Measurements from ENCODE around the gene C1QTNF9. TPM values are rescaled to one million over a fixed set of nuclear protein-coding genes. Genes with fewer than 3 reads are reported as not detected.
"Not testable (repeated sequence)": the region's sequence is repeated elsewhere in the genome, so short reads cannot be mapped to it uniquely, and the experiment has no call there.

The C1QTNF9 gene
- total and polyA plus RNA-seq, 2 donors (not counting 1 experiment from before 2014, with no cell fraction given) = not detected

GRCh38 chr13:24318878-24319277 is 9.5 kb downstream of the C1QTNF9 start:
- H3K36me3 ChIP-seq (replicated peaks in 1 of 2; ENCODE audit: control extremely low read depth in 1 of 2, control insufficient read depth in 1 of 2, extremely low read depth in 1 of 2, insufficient read depth in 2 of 2, low read length in 1 of 2); H3K27me3 Mint-ChIP-seq; H3K4me3 ChIP-seq (ENCODE audit: control extremely low read depth in 1 of 5, extremely low read depth in 1 of 5, insufficient read depth in 1 of 5, low read depth in 2 of 5, low read length in 4 of 5); DNase-seq; H3K4me1 ChIP-seq (ENCODE audit: control insufficient read depth in 2 of 2, insufficient read depth in 2 of 2, low read length in 2 of 2); H3K4me2 ChIP-seq (replicated peaks; ENCODE audit: low read depth, low read length, poor library complexity, severe bottlenecking); intact Hi-C loops (cut with micrococcal nuclease); H3K79me2 ChIP-seq (ENCODE audit: control insufficient read depth, insufficient read depth, low read length); POLR2A ChIA-PET; H3K9me3 Mint-ChIP-seq (ENCODE audit: insufficient read depth); H3K4me1 Mint-ChIP-seq; H3K9ac ChIP-seq (ENCODE audit: low read length); H3K27ac Mint-ChIP-seq; H3K9me3 ChIP-seq (ENCODE audit: control extremely low read depth in 1 of 3, control insufficient read depth in 2 of 3, insufficient read depth in 1 of 3, low read length in 2 of 3); H3K27me3 ChIP-seq (replicated peaks in 1 of 4; ENCODE audit: control extremely low read depth in 1 of 4, control insufficient read depth in 3 of 4, insufficient read depth in 4 of 4, low read length in 3 of 4); CTCF ChIA-PET; H3K4me3 Mint-ChIP-seq; H3K27ac ChIP-seq (ENCODE audit: low read length in 2 of 2); H4K20me1 ChIP-seq (ENCODE audit: control insufficient read depth, insufficient read depth, low read length, poor library complexity, severe bottlenecking); ATAC-seq (ENCODE audit: low read depth); H2AFZ ChIP-seq (ENCODE audit: insufficient read depth, low read depth, low read length, poor library complexity, severe bottlenecking): not testable (repeated sequence)
- WGBS (ENCODE audit: insufficient coverage) = no CpG with 5 or more reads among the region's 4 CpGs

- H4K20me1 ChIP-seq (ENCODE audit: control insufficient read depth, insufficient read depth, low read length, poor library complexity, severe bottlenecking); H3K4me1 Mint-ChIP-seq; H3K9me3 Mint-ChIP-seq (ENCODE audit: insufficient read depth); H3K4me3 Mint-ChIP-seq; ATAC-seq (ENCODE audit: low read depth); H3K27me3 ChIP-seq (replicated peaks in 1 of 4; ENCODE audit: control extremely low read depth in 1 of 4, control insufficient read depth in 3 of 4, insufficient read depth in 4 of 4, low read length in 3 of 4); H3K4me2 ChIP-seq (replicated peaks; ENCODE audit: low read depth, low read length, poor library complexity, severe bottlenecking); POLR2A ChIA-PET; H3K27ac Mint-ChIP-seq; H3K79me2 ChIP-seq (ENCODE audit: control insufficient read depth, insufficient read depth, low read length); DNase-seq; H3K9me3 ChIP-seq (ENCODE audit: control extremely low read depth in 1 of 3, control insufficient read depth in 2 of 3, insufficient read depth in 1 of 3, low read length in 2 of 3); H3K9ac ChIP-seq (ENCODE audit: low read length); H3K27ac ChIP-seq (ENCODE audit: low read length in 2 of 2); H3K4me1 ChIP-seq (ENCODE audit: control insufficient read depth in 2 of 2, insufficient read depth in 2 of 2, low read length in 2 of 2); H3K4me3 ChIP-seq (ENCODE audit: control extremely low read depth in 1 of 5, extremely low read depth in 1 of 5, insufficient read depth in 1 of 5, low read depth in 2 of 5, low read length in 4 of 5); intact Hi-C loops (cut with micrococcal nuclease); CTCF ChIA-PET; H2AFZ ChIP-seq (ENCODE audit: insufficient read depth, low read depth, low read length, poor library complexity, severe bottlenecking); H3K36me3 ChIP-seq (replicated peaks in 1 of 2; ENCODE audit: control extremely low read depth in 1 of 2, control insufficient read depth in 1 of 2, extremely low read depth in 1 of 2, insufficient read depth in 2 of 2, low read length in 1 of 2): not testable (repeated sequence)
- H3K27me3 Mint-ChIP-seq = peaks cover 12% of the 10 kb centered on the region
- WGBS (ENCODE audit: insufficient coverage) = 67% methylated on average over 1 of the region's 6 CpGs
Measured at GRCh38 chr13:24319641-24320040, 10.3 kb downstream of the C1QTNF9 start.

GRCh38 chr13:24321416-24321815 is 12.0 kb downstream of the C1QTNF9 start:
- H4K20me1 ChIP-seq (ENCODE audit: control insufficient read depth, insufficient read depth, low read length, poor library complexity, severe bottlenecking); H2AFZ ChIP-seq (ENCODE audit: insufficient read depth, low read depth, low read length, poor library complexity, severe bottlenecking); H3K27ac Mint-ChIP-seq; ATAC-seq (ENCODE audit: low read depth); H3K9me3 Mint-ChIP-seq (ENCODE audit: insufficient read depth); intact Hi-C loops (cut with micrococcal nuclease); POLR2A ChIA-PET; H3K4me2 ChIP-seq (replicated peaks; ENCODE audit: low read depth, low read length, poor library complexity, severe bottlenecking); H3K27ac ChIP-seq (ENCODE audit: low read length in 2 of 2); H3K4me3 ChIP-seq (ENCODE audit: control extremely low read depth in 1 of 5, extremely low read depth in 1 of 5, insufficient read depth in 1 of 5, low read depth in 2 of 5, low read length in 4 of 5); H3K9me3 ChIP-seq (ENCODE audit: control extremely low read depth in 1 of 3, control insufficient read depth in 2 of 3, insufficient read depth in 1 of 3, low read length in 2 of 3); H3K4me1 Mint-ChIP-seq; H3K27me3 ChIP-seq (replicated peaks in 1 of 4; ENCODE audit: control extremely low read depth in 1 of 4, control insufficient read depth in 3 of 4, insufficient read depth in 4 of 4, low read length in 3 of 4); H3K79me2 ChIP-seq (ENCODE audit: control insufficient read depth, insufficient read depth, low read length); H3K4me1 ChIP-seq (ENCODE audit: control insufficient read depth in 2 of 2, insufficient read depth in 2 of 2, low read length in 2 of 2); H3K4me3 Mint-ChIP-seq; CTCF ChIA-PET; H3K9ac ChIP-seq (ENCODE audit: low read length); DNase-seq; H3K36me3 ChIP-seq (replicated peaks in 1 of 2; ENCODE audit: control extremely low read depth in 1 of 2, control insufficient read depth in 1 of 2, extremely low read depth in 1 of 2, insufficient read depth in 2 of 2, low read length in 1 of 2): not testable (repeated sequence)
- H3K27me3 Mint-ChIP-seq = peaks cover 24% of the 10 kb centered on the region
- WGBS (ENCODE audit: insufficient coverage) = 100% methylated on average over 3 of the region's 8 CpGs

- DNase-seq; H4K20me1 ChIP-seq (ENCODE audit: control insufficient read depth, insufficient read depth, low read length, poor library complexity, severe bottlenecking); H3K27ac Mint-ChIP-seq; H3K4me3 Mint-ChIP-seq; H3K79me2 ChIP-seq (ENCODE audit: control insufficient read depth, insufficient read depth, low read length); H3K4me2 ChIP-seq (replicated peaks; ENCODE audit: low read depth, low read length, poor library complexity, severe bottlenecking); H3K4me3 ChIP-seq (ENCODE audit: control extremely low read depth in 1 of 5, extremely low read depth in 1 of 5, insufficient read depth in 1 of 5, low read depth in 2 of 5, low read length in 4 of 5); POLR2A ChIA-PET; H3K27ac ChIP-seq (ENCODE audit: low read length in 2 of 2); ATAC-seq (ENCODE audit: low read depth); H3K27me3 ChIP-seq (replicated peaks in 1 of 4; ENCODE audit: control extremely low read depth in 1 of 4, control insufficient read depth in 3 of 4, insufficient read depth in 4 of 4, low read length in 3 of 4); H3K9me3 Mint-ChIP-seq (ENCODE audit: insufficient read depth); H3K4me1 ChIP-seq (ENCODE audit: control insufficient read depth in 2 of 2, insufficient read depth in 2 of 2, low read length in 2 of 2); H3K9me3 ChIP-seq (ENCODE audit: control extremely low read depth in 1 of 3, control insufficient read depth in 2 of 3, insufficient read depth in 1 of 3, low read length in 2 of 3); H2AFZ ChIP-seq (ENCODE audit: insufficient read depth, low read depth, low read length, poor library complexity, severe bottlenecking); H3K36me3 ChIP-seq (replicated peaks in 1 of 2; ENCODE audit: control extremely low read depth in 1 of 2, control insufficient read depth in 1 of 2, extremely low read depth in 1 of 2, insufficient read depth in 2 of 2, low read length in 1 of 2); H3K4me1 Mint-ChIP-seq; intact Hi-C loops (cut with micrococcal nuclease); H3K9ac ChIP-seq (ENCODE audit: low read length): not testable (repeated sequence)
- CTCF ChIA-PET = interaction anchor here (0.5 kb wide), 1 partner anchor 64 kb away, joined by 3 read pairs; no protein-coding TSS in a partner anchor
- peaks cover 28% of the 10 kb centered on the region for H3K27me3 Mint-ChIP-seq
- WGBS (ENCODE audit: insufficient coverage) = 82% methylated on average over 2 of the region's 2 CpGs
Measured at GRCh38 chr13:24322470-24322869, 13.1 kb downstream of the C1QTNF9 start.
